ENCODE measurements around the gene KHDRBS2. TPM values are rescaled to one million over a fixed set of nuclear protein-coding genes. Genes with fewer than 3 reads are reported as not detected.
A peak's percentile ranks its signal among the peaks of the same experiment; 100 is the strongest.
"Not testable (repeated sequence)": the region's sequence is repeated elsewhere in the genome, so short reads cannot be mapped to it uniquely, and the experiment has no call there.

KHDRBS2 gene
- total RNA-seq, 1 donor from 2014 or later: 6.9 TPM

DNA sequence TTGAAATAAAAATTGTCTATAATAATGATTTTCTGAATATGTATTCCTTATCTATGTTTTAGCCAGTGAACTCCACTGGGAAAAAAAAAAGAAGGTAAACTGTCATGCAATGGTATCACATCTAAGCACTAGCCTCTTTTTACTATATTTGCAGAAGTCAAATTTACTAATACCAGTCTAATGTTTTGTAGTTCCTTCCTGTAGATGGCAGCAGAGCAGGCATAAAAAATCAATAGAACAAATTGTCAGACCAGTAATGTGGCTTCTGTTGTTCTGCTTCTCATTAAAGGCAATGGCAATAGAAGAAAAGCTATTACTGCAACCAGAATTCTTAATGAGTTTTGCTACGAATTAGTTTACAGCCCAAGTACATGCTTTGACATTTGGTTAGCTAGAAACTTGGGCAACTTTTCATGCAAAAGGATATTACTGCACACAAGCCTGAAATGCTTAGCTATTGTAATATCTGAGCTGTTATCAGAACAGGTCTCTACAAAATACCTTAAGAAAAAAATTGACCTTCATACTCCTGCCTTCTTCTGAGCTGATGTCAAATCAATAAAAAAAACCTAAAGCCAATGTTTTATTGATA lies 476.9 kb downstream of the KHDRBS2 start:
- peaks cover 4% of the 10 kb centered on the region for H3K36me3 Mint-ChIP-seq (ENCODE audit: low read depth)
- ChIA-PET CTCF (interaction anchor here (0.7 to 1.9 kb wide), 15 partner anchors 24 to 1955 kb away, joined by 3 to 27 read pairs (median 5); partner anchors contain the start of gene KHDRBS2), POLR2A (no interaction called here)
- peaks cover 7% of the 10 kb centered on the region for H3K9me3 Mint-ChIP-seq
- ATAC-seq (ENCODE audit: low read depth) (no peak), DNase-seq (no peak)
- intact Hi-C loops (cut with micrococcal nuclease): loop anchor here (1.0 to 10.0 kb wide), 5 partner anchors 341 to 1956 kb away; no protein-coding TSS in a partner anchor
- no peak overlapping the region for H3K27ac Mint-ChIP-seq
- no peak overlapping the region for H3K4me3 Mint-ChIP-seq
- no peaks in the 10 kb centered on the region for H3K4me1 Mint-ChIP-seq
- no peaks in the 10 kb centered on the region for H3K27me3 Mint-ChIP-seq
- peak; percentile 54 for TF ChIP-seq CTCF (IDR thresholded peaks at IDR 0.05)

- DNase-seq (no peak), ATAC-seq (ENCODE audit: low read depth) (no peak)
- no peak for TF ChIP-seq CTCF (IDR thresholded peaks at IDR 0.05)
- ChIA-PET CTCF (no interaction called here), POLR2A (no interaction called here)
- no peaks in the 10 kb centered on the region for H3K4me1 Mint-ChIP-seq
- no peak overlapping the region for H3K27ac Mint-ChIP-seq
- no peak overlapping the region for H3K4me3 Mint-ChIP-seq
- no peaks in the 10 kb centered on the region for H3K27me3 Mint-ChIP-seq
- no peaks in the 10 kb centered on the region for H3K9me3 Mint-ChIP-seq
- H3K36me3 Mint-ChIP-seq (ENCODE audit: low read depth): no peaks in the 10 kb centered on the region
- intact Hi-C loops (cut with micrococcal nuclease): no loop called here
Observed at GRCh38 chr6:61787998-61788397, 498.0 kb downstream of the KHDRBS2 start.

- POLR2A ChIA-PET; H3K36me3 Mint-ChIP-seq (ENCODE audit: low read depth): not testable (repeated sequence)
Observed at GRCh38 chr6:61769446-61769845, 516.6 kb downstream of the KHDRBS2 start.

DNA sequence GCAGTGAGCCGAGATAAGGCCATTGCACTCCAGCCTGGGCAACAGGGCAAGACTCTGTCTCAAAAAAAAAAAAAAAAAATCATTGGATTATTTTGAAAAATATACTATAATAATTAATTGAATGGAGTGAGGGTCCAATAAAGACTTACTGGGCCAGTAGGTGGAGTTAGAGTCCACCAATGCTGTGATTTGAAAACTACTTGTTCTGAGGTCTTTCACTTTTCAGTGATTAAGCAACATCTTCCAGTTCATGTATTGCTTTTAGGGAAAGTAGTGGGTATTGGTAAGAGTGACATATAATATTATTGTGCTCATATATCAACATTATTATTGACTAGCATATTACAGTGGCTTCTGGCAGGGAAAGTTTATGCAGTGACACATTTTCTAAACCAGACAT lies 530.3 kb downstream of the KHDRBS2 start:
- no peak for ATAC-seq (ENCODE audit: low read depth)
- intact Hi-C loops (cut with micrococcal nuclease): no loop called here
- ChIA-PET POLR2A (no interaction called here), CTCF (no interaction called here)
- Mint-ChIP-seq H3K4me1 (no peaks in the 10 kb centered on the region), H3K27me3 (no peaks in the 10 kb centered on the region), H3K4me3 (no peak overlapping the region), H3K9me3 (peaks cover 2% of the 10 kb centered on the region), H3K27ac (no peak overlapping the region), H3K36me3 (ENCODE audit: low read depth) (no peaks in the 10 kb centered on the region)
- TF ChIP-seq CTCF (IDR thresholded peaks at IDR 0.05): no peak
- no peak for DNase-seq

More at GRCh38 chr6:61769446-61769845, 516.6 kb downstream of the KHDRBS2 start:
- intact Hi-C loops (cut with micrococcal nuclease); DNase-seq; H3K27ac Mint-ChIP-seq; H3K27me3 Mint-ChIP-seq; H3K4me3 Mint-ChIP-seq; ATAC-seq (ENCODE audit: low read depth); H3K4me1 Mint-ChIP-seq; CTCF ChIA-PET: not testable (repeated sequence)
- H3K9me3 Mint-ChIP-seq: peaks cover 24% of the 10 kb centered on the region

DNA sequence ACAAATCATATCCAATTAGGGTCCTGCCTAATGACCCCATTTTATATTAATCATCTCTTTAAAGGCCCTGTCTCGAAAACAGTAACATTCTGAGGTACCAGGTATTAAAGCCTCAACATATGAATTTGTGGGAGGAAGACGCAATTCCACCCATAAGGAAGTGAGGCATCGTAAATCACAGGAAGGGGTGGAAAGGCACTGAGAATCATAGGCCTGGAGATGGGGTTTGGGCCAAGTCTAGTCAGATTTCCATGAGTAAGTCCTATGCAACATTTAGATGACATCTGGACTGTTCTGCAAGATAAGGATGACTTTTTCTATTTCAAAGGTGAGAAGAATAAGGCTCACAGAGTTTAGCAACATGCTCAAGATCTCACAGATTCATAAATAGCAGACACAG lies 534.0 kb downstream of the KHDRBS2 start:
- CTCF ChIA-PET: no interaction called here
- Mint-ChIP-seq H3K36me3 (ENCODE audit: low read depth) (peaks cover 4% of the 10 kb centered on the region), H3K4me1 (no peaks in the 10 kb centered on the region), H3K27me3 (no peaks in the 10 kb centered on the region), H3K27ac (no peak overlapping the region), H3K9me3 (peaks cover 2% of the 10 kb centered on the region), H3K4me3 (no peak overlapping the region)
- no peak for TF ChIP-seq CTCF (IDR thresholded peaks at IDR 0.05)
- no peak for DNase-seq
- POLR2A ChIA-PET: no interaction called here
- no peak for ATAC-seq (ENCODE audit: low read depth)
- intact Hi-C loops (cut with micrococcal nuclease): no loop called here

- ATAC-seq (ENCODE audit: low read depth) (no peak), DNase-seq (no peak)
- H3K9me3 Mint-ChIP-seq: no peaks in the 10 kb centered on the region
- ChIA-PET POLR2A (no interaction called here), CTCF (no interaction called here)
- no peak for TF ChIP-seq CTCF (IDR thresholded peaks at IDR 0.05)
- peaks cover 6% of the 10 kb centered on the region for H3K36me3 Mint-ChIP-seq (ENCODE audit: low read depth)
- H3K27me3 Mint-ChIP-seq: no peaks in the 10 kb centered on the region
- no peaks in the 10 kb centered on the region for H3K4me1 Mint-ChIP-seq
- intact Hi-C loops (cut with micrococcal nuclease): no loop called here
- no peak overlapping the region for H3K27ac Mint-ChIP-seq
- H3K4me3 Mint-ChIP-seq: no peak overlapping the region
Observed at GRCh38 chr6:61745994-61746393, 540.0 kb downstream of the KHDRBS2 start.
